GM18909 (cell line): ENCODE measurements around the gene OR2AT4.
"Not testable (repeated sequence)": the region's sequence is repeated elsewhere in the genome, so short reads cannot be mapped to it uniquely, and the experiment has no call there.

Source experiments
- ATAC-seq: cut with Tn5 transposase; IDR thresholded peaks from one replicate; pipeline ENCODE4 v1.9.1; 2021; ENCODE audit warnings: mild to moderate bottlenecking; ENCODE audit not compliant: unreplicated experiment, poor library complexity

OR2AT4 gene

GRCh38 chr11:75105462-75105925, 8.8 kb upstream of the OR2AT4 start:
- ATAC-seq, result no peak

GRCh38 chr11:75103380-75104026, 6.8 kb upstream of the OR2AT4 start:
- no peak for ATAC-seq

GRCh38 chr11:75101424-75102128, 4.9 kb upstream of the OR2AT4 start:
- no peak for ATAC-seq

- ATAC-seq, result peak; percentile 97
Observed at GRCh38 chr11:75100314-75100713, 3.6 kb upstream of the OR2AT4 start.

- no peak for ATAC-seq
Observed at GRCh38 chr11:75099635-75100034, 3.0 kb upstream of the OR2AT4 start.

- ATAC-seq, result not testable (repeated sequence)
Observed at GRCh38 chr11:75098835-75099439, 2.3 kb upstream of the OR2AT4 start.

GRCh38 chr11:75098181-75098580, 1.5 kb upstream of the OR2AT4 start:
- ATAC-seq, result not testable (repeated sequence)

GRCh38 chr11:75097173-75097557, 489 bp upstream of the OR2AT4 start:
- ATAC-seq, result no peak

- not testable (repeated sequence) for ATAC-seq
Observed at GRCh38 chr11:75094382-75094781, 2.3 kb downstream of the OR2AT4 start.

- ATAC-seq, result no peak
Observed at GRCh38 chr11:75090671-75091177, 6.0 kb downstream of the OR2AT4 start.

- ATAC-seq, result no peak
Observed at GRCh38 chr11:75087319-75088305, 9.1 kb downstream of the OR2AT4 start.

GRCh38 chr11:75084883-75085282, 11.8 kb downstream of the OR2AT4 start:
- ATAC-seq, result no peak

GRCh38 chr11:75083217-75083605, 13.5 kb downstream of the OR2AT4 start:
- ATAC-seq, result no peak

- ATAC-seq, result no peak
Observed at GRCh38 chr11:75082601-75083216, 14.0 kb downstream of the OR2AT4 start.

GRCh38 chr11:75079546-75079945, 17.1 kb downstream of the OR2AT4 start:
- ATAC-seq, result no peak

GRCh38 chr11:75078233-75078632, 18.4 kb downstream of the OR2AT4 start:
- no peak for ATAC-seq

GRCh38 chr11:75077316-75077715, 19.4 kb downstream of the OR2AT4 start:
- ATAC-seq, result no peak

GRCh38 chr11:75076671-75077070, 20.0 kb downstream of the OR2AT4 start:
- no peak for ATAC-seq

- no peak for ATAC-seq
Observed at GRCh38 chr11:75073459-75074190, 23.1 kb downstream of the OR2AT4 start.
